T-cell (primary cell): ENCODE results near the gene QRFPR. TPM values are rescaled to one million over a fixed set of nuclear protein-coding genes. Genes with fewer than 3 reads are reported as not detected.

Source experiments
- ATAC-seq, 4 experiments: fragments of 200-7000 bp in 3 of 4; fragments of 150-1000 bp in 1 of 4; cut with Tn5 transposase; replicated peaks in 1 of 4; 1 replicate in 3 of 4; 2 replicates in 1 of 4; pipeline ENCODE4 v1.10.0; 2021; ENCODE audit warnings: moderate library complexity in 3 of 4, mild to moderate bottlenecking in 2 of 4, moderate number of reproducible peaks in 1 of 4
- CTCF ChIA-PET, 2 donors: fragments of 300-600 bp; sonication (Branson Sonifier 250); formaldehyde crosslinking; loops; one replicate each; lab custom pipeline; 2022; ENCODE audit warnings: antibody characterized with exemption in 2 of 2; lab: Charles Lee
- POLR2A ChIA-PET, 2 donors: fragments of 300-600 bp; sonication (Branson Sonifier 250); formaldehyde crosslinking; loops; one replicate each; lab custom pipeline; 2022; ENCODE audit warnings: antibody characterized with exemption in 2 of 2; lab: Charles Lee
- DNase-seq, 35 experiments: peaks; one replicate each; pipeline versions ENCODE4 v3.0.0 to v3.0.0-alpha.2; 2013 to 2023
- H3K27ac ChIP-seq: one replicate; pipeline ENCODE4 v1.5.1; 2013; ENCODE audit warnings: low read length
- H3K27me3 ChIP-seq, 2 experiments: replicated peaks in 1 of 2; 1 replicate in 1 of 2; 2 replicates in 1 of 2; pipeline versions ENCODE4 v1.6.1 to v1.7.0; 2013; ENCODE audit warnings: low read length in 1 of 2, mixed read lengths in 1 of 2; ENCODE audit not compliant: control insufficient read depth in 2 of 2, insufficient read depth in 2 of 2; ENCODE audit errors: extremely low read depth in 1 of 2
- H3K36me3 ChIP-seq, 2 donors: 1 replicate in 1 of 2; 2 replicates in 1 of 2; pipeline versions ENCODE4 v1.6.1 to v1.7.0; 2013; ENCODE audit warnings: low read length in 1 of 2; ENCODE audit not compliant: control insufficient read depth in 2 of 2, insufficient read depth in 1 of 2; ENCODE audit errors: extremely low read depth in 1 of 2
- H3K4me1 ChIP-seq, 2 experiments: 1 replicate in 1 of 2; 2 replicates in 1 of 2; pipeline versions ENCODE4 v1.6.1 to v1.7.0; 2013; ENCODE audit warnings: low read length in 2 of 2, mixed read lengths in 1 of 2; ENCODE audit not compliant: insufficient read depth in 2 of 2, control insufficient read depth in 1 of 2; ENCODE audit errors: extremely low read depth in 1 of 2
- H3K4me3 ChIP-seq, 2 donors: 1 replicate in 1 of 2; 2 replicates in 1 of 2; pipeline versions ENCODE4 v1.5.1 to v1.7.0; 2013; ENCODE audit warnings: mild to moderate bottlenecking in 2 of 2, low read length in 1 of 2, moderate library complexity in 1 of 2; ENCODE audit not compliant: control insufficient read depth in 1 of 2; ENCODE audit errors: extremely low read depth in 1 of 2
- H3K9me3 ChIP-seq: 2 replicates; pipeline ENCODE4 v1.7.0; 2013
- H3K27ac Mint-ChIP-seq, 2 donors: one replicate each; pipeline ENCODE4 v1.8.0; 2020 to 2021; ENCODE audit warnings: mild to moderate bottlenecking in 2 of 2, mixed read lengths in 2 of 2
- H3K27me3 Mint-ChIP-seq, 2 donors: one replicate each; pipeline ENCODE4 v1.8.0; 2021 to 2022; ENCODE audit warnings: mixed read lengths in 2 of 2
- H3K36me3 Mint-ChIP-seq: one replicate; pipeline ENCODE4 v1.8.0; 2021; ENCODE audit warnings: mixed read lengths
- H3K4me1 Mint-ChIP-seq, 3 donors: one replicate each; pipeline ENCODE4 v1.8.0; 2020 to 2022; ENCODE audit warnings: mixed read lengths in 3 of 3, mild to moderate bottlenecking in 1 of 3
- H3K4me3 Mint-ChIP-seq, 3 donors: one replicate each; pipeline ENCODE4 v1.8.0; 2020 to 2022; ENCODE audit warnings: mild to moderate bottlenecking in 3 of 3, mixed read lengths in 3 of 3, moderate library complexity in 3 of 3
- H3K9me3 Mint-ChIP-seq, 3 donors: one replicate each; pipeline ENCODE4 v1.8.0; 2020 to 2022; ENCODE audit warnings: mixed read lengths in 3 of 3
- WGBS: methylation state at CpG from one replicate; pipeline ENCODE4 v1.1.5; 2013; ENCODE audit warnings: missing lambda C conversion rate; ENCODE audit not compliant: insufficient coverage; 5-methylcytosine and 5-hydroxymethylcytosine counted together
- total RNA-seq, 35 experiments: library from RNA in 6 of 35; stranded (reverse) in 6 of 35; fragments of 120-200 nt in 1 of 35; gene quantifications; one replicate each; pipeline versions ENCODE4 v1.2.1 to v1.2.4 and lab custom pipeline; 2013 to 2026

The QRFPR gene
- total RNA-seq, 5 donors from 2014 or later (not counting 1 experiment from before 2014, with no cell fraction given), result not detected

DNA sequence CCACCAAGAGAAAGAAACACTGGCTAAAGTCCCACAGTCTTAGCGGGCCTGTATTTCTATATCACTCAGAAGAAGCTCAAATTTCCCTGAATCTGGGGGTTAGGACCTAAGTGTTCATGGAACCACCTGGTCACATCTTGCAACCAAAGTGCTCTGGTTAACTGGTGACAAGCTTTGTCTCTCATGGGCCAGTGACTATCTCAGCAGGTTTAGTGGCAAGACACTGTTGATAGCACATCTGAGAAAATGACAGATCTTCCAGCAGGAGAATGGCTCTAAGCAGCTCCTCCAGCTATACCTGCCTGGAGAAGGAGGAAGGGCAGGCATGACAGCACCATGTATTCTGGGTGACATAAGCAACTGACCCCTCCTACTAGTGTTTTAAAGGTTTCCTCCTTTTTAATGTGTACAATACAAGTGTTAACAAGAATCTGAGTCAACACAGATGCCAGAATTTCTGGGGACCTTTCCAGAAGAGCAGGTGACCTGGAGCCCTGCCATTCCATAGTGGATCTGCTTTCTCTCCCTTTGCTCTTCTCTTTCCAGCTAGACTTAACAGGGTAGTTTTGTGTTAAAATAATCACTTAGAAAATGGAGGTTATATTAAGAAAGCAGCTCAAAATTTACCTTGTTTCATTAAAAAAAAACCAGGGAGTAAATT is 17.3 kb upstream of the QRFPR start:
- no peaks in the 10 kb centered on the region for H3K4me1 ChIP-seq
- Mint-ChIP-seq H3K36me3 (no peaks in the 10 kb centered on the region), H3K9me3 (no peaks in the 10 kb centered on the region), H3K4me3 (no peak overlapping the region), H3K27ac (no peak overlapping the region), H3K4me1 (no peaks in the 10 kb centered on the region), H3K27me3 (peaks cover 0 to 2% of the 10 kb centered on the region in 2 donors)
- CTCF ChIA-PET, result no interaction called here
- H3K9me3 ChIP-seq, result no peaks in the 10 kb centered on the region
- H3K27ac ChIP-seq, result no peak overlapping the region
- DNase-seq, result no peak
- POLR2A ChIA-PET, result no interaction called here
- no peak overlapping the region for H3K4me3 ChIP-seq
- ATAC-seq, result no peak
- H3K36me3 ChIP-seq, result no peaks in the 10 kb centered on the region
- peaks cover 0 to 3% of the 10 kb centered on the region in 2 experiments for H3K27me3 ChIP-seq
- 100% methylated on average over 1 of the region's 1 CpG for WGBS

- H3K27ac Mint-ChIP-seq, result no peak overlapping the region
- CTCF ChIA-PET, result no interaction called here
- H3K4me3 ChIP-seq, result no peak overlapping the region
- no peaks in the 10 kb centered on the region for H3K4me1 Mint-ChIP-seq
- ATAC-seq (no peak), DNase-seq (no peak)
- 100% methylated on average over 1 of the region's 3 CpGs for WGBS
- H3K36me3 ChIP-seq, result no peaks in the 10 kb centered on the region
- no peaks in the 10 kb centered on the region for H3K9me3 Mint-ChIP-seq
- POLR2A ChIA-PET, result no interaction called here
- no peaks in the 10 kb centered on the region for H3K36me3 Mint-ChIP-seq
- H3K27me3 Mint-ChIP-seq, result peaks cover 0 to 2% of the 10 kb centered on the region in 2 donors
- H3K9me3 ChIP-seq, result no peaks in the 10 kb centered on the region
- H3K27me3 ChIP-seq, result peaks cover 0 to 4% of the 10 kb centered on the region in 2 experiments
- H3K27ac ChIP-seq, result no peak overlapping the region
- H3K4me3 Mint-ChIP-seq, result no peak overlapping the region
- no peaks in the 10 kb centered on the region for H3K4me1 ChIP-seq
These were observed 16.6 kb upstream of the QRFPR start for GRCh38 chr4:121397434-121397833.

DNA sequence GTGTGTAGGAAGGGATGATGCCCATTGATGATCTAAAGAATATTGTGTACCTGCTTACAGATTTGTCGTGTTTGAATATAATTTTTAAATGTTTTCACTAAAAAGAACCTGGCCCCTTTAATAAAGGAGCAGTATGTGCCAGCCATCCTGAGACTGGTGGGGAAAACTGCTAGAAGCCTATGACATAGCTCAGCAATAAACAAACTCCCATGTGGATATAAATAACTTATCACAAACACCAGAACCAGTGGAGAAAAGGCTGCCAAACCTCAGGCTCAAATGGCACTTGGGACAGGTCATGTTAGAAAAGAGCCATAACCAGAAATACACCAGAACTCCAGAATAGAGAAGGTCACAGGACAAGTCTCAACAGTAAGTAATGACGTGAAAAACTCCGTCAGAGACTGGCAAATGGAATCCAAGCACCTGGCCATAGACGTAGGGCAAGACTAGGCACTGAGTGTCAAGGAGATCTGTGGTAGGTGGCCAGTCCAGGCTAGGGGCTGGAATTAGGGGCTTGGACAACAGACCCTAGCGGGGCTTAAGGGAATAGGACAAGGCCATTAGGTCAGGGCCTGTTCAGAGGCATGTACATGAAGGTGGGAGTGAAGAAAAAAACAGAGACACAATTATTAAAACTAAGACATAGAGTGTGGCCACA is 11.7 kb upstream of the QRFPR start:
- peaks cover 0 to 4% of the 10 kb centered on the region in 2 experiments for H3K27me3 ChIP-seq
- Mint-ChIP-seq H3K9me3 (peaks cover 2 to 4% (median 3%) of the 10 kb centered on the region in 3 donors), H3K4me1 (no peaks in the 10 kb centered on the region), H3K36me3 (no peaks in the 10 kb centered on the region), H3K27ac (no peak overlapping the region), H3K4me3 (no peak overlapping the region), H3K27me3 (peaks cover 2 to 11% of the 10 kb centered on the region in 2 donors)
- no peak for ATAC-seq
- POLR2A ChIA-PET, result no interaction called here
- H3K4me3 ChIP-seq, result no peak overlapping the region
- CTCF ChIA-PET, result no interaction called here
- no peaks in the 10 kb centered on the region for H3K9me3 ChIP-seq
- WGBS, result 52% methylated on average over 3 of the region's 5 CpGs
- H3K36me3 ChIP-seq, result no peaks in the 10 kb centered on the region
- no peak for DNase-seq
- no peak overlapping the region for H3K27ac ChIP-seq
- no peaks in the 10 kb centered on the region for H3K4me1 ChIP-seq

DNA sequence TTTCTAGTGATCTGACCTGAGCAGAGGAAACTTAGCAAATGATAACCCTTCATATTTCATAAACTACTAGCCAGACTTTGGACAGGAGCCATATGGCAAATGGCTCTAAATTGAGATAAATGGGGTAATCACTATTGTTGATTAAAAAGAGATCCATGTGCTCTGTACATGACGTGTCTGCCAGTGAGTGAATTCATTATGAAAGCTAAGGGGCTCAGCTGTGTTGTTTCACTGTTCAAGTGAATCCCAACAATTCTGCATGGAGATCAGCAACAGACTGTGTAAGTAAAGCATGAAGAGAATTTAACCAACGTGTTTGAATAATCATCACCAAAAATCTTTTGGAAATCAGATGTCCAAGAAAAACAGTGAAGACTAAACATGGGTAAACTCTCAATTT is 9.5 kb upstream of the QRFPR start:
- no peak for ATAC-seq
- no peaks in the 10 kb centered on the region for H3K36me3 Mint-ChIP-seq
- no peaks in the 10 kb centered on the region for H3K36me3 ChIP-seq

DNA sequence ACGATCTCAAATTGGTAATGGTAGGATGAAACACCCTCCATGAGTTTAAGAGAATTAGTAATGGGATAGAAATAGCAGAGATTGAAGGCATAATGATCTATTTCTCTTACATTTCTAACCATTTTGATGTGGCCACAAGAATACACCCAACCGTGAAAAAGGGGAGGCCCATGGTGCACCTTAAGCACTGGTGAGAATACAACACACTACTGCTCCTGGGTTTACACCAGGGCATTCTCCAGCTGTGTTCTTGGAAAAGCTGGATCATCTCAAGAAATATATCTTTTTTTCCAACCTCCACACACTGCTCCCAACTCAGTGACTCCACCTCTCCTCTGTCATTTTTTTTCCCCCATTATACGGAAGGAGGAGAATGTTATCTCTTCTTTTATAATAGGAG is 1.5 kb downstream of the QRFPR start:
- no peak overlapping the region for H3K27ac ChIP-seq
- H3K27me3 Mint-ChIP-seq, result peaks cover 57 to 60% of the 10 kb centered on the region in 2 donors
- no peak overlapping the region for H3K4me3 ChIP-seq
- peaks cover 0 to 11% of the 10 kb centered on the region in 2 experiments for H3K4me1 ChIP-seq
- ATAC-seq, result no peak
- H3K4me3 Mint-ChIP-seq, result no peak overlapping the region
- POLR2A ChIA-PET, result no interaction called here
- 88% methylated on average over 1 of the region's 3 CpGs for WGBS
- H3K27me3 ChIP-seq, result peaks cover 20 to 24% of the 10 kb centered on the region in 2 experiments
- H3K36me3 ChIP-seq, result no peaks in the 10 kb centered on the region
- no peak for DNase-seq
- H3K9me3 Mint-ChIP-seq, result no peaks in the 10 kb centered on the region
- no peaks in the 10 kb centered on the region for H3K36me3 Mint-ChIP-seq
- CTCF ChIA-PET, result interaction anchor here in 1 of 2 donors (0.5 kb wide), 1 partner anchor 716 kb away, joined by 3 read pairs; no protein-coding TSS in a partner anchor
- H3K27ac Mint-ChIP-seq, result no peak overlapping the region
- H3K9me3 ChIP-seq, result no peaks in the 10 kb centered on the region
- peaks cover 10 to 15% (median 10%) of the 10 kb centered on the region in 3 donors for H3K4me1 Mint-ChIP-seq

More for the DNA sequence above, 9.5 kb upstream of the QRFPR start:
- Histone ChIP-seq H3K4me1 (no peaks in the 10 kb centered on the region), H3K4me3 (no peak overlapping the region), H3K27me3 (peaks cover 0 to 4% of the 10 kb centered on the region in 2 experiments), H3K27ac (no peak overlapping the region), H3K9me3 (no peaks in the 10 kb centered on the region)
- CTCF ChIA-PET, result no interaction called here
- DNase-seq, result no peak
- Mint-ChIP-seq H3K27ac (no peak overlapping the region), H3K27me3 (peaks cover 17% of the 10 kb centered on the region in 2 donors), H3K9me3 (peaks cover 2 to 4% (median 3%) of the 10 kb centered on the region in 3 donors), H3K4me1 (no peaks in the 10 kb centered on the region), H3K4me3 (no peak overlapping the region)
- POLR2A ChIA-PET, result no interaction called here
- WGBS, result 40% methylated on average over 1 of the region's 2 CpGs

- ChIA-PET POLR2A (no interaction called here), CTCF (no interaction called here)
- Mint-ChIP-seq H3K4me1 (peaks cover 10 to 14% (median 10%) of the 10 kb centered on the region in 3 donors), H3K27ac (no peak overlapping the region), H3K27me3 (peaks cover 48 to 50% of the 10 kb centered on the region in 2 donors), H3K9me3 (no peaks in the 10 kb centered on the region), H3K4me3 (no peak overlapping the region), H3K36me3 (no peaks in the 10 kb centered on the region)
- Histone ChIP-seq H3K4me1 (peaks cover 0 to 11% of the 10 kb centered on the region in 2 experiments), H3K4me3 (no peak overlapping the region), H3K27me3 (peaks cover 20 to 24% of the 10 kb centered on the region in 2 experiments), H3K36me3 (no peaks in the 10 kb centered on the region), H3K9me3 (no peaks in the 10 kb centered on the region), H3K27ac (no peak overlapping the region)
- ATAC-seq (no peak), DNase-seq (no peak)
- WGBS, result no CpG with 5 or more reads among the region's 2 CpGs
These were observed 3.7 kb downstream of the QRFPR start for GRCh38 chr4:121377076-121377475.
